RKO (cell line): ENCODE results near the gene RBMXL3.

Experiments used
- DNase-seq: peaks from one replicate; pipeline ENCODE4 v3.0.0-alpha.2; 2016; ENCODE audit warnings: low spot score

Gene RBMXL3

DNA sequence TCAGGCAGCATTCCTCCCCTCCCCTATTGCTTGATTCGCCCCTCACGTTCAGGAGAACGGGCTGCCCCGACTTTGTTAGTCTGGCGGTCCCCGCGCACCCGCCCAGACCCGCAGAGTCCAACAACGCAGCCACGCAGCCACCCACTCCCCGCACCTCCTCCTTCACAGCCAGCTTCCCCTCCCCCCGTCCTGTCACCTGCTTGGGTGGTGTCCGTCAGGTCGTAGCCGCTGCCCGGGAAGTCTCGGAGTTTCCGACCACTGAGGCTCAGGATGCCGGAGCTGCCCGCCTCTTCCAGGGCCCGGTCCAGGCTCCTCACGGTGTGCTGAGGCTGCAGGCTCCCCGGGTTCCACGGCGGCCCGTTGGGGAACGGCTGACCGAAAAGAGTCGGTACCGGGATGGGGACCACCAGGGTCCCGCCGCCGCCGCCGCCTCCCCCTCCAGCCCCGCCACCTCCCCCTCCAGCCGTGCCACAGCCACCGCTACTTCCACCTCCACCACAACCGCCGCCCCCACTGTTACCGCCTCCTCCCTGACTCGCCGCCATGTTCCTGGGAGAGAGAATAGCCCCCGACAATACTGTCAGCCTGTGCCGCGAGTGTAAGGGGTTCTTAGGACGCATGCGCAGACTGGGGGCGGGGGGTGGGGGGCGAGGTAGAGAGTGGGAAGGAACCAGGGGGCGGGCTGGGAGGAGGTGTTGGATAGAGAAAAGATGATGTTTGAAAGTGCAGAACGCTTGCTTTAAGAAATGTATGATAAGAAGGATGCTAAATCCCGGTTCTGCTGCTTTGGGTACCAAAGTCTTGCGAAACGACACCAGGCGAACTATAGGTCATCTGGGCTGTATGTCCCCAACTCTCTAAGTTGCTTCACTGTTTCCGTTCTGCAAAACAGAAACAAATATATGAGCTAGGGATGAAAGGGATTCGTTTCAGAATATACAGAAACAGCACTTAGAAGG, 44.6 kb downstream of the RBMXL3 start, which contains the start of gene LRCH2:
LRCH2 (minus strand) TSS at position 600 of the 959 bp plus-strand sequence; CDS start at position 545, 55 bp downstream.
- no peak for DNase-seq

DNA sequence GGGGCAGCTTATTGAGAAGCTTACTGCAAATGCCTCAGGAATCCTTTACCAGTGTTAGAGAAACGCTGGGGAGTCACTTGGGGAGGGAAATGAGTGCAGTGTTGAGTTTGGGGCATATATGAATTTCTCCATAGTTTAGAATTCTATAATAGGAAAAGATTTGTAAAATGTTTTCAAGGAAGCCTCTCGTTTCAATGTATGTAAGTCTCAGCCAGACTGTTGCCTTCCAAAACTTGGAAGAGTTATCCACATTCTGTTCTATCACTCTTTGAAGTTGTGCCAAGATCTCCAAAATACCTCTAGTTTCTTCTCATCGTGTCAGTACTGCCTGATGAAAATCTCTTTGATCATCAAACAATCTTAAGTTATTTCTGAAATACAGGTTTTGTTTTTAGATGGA, 45.3 kb downstream of the RBMXL3 start:
- no peak for DNase-seq

DNA sequence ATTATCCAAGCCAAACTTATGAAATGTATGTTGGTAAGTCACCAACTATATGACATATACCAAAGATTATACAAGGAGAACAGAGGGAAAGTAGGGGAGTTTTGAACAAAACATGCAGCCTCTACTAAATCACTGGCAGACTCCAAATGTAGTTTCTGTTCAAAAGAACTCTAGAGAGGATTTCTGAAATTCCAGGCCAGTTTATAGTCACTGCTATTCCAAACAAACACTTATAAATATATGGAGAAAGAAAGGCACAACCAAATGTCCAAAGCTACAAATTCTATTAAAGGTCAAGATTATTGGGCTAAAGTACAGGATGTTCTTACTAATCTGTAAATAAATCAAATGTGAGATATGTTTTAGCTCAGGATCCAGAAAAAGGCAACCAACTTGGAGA, 47.4 kb downstream of the RBMXL3 start:
- DNase-seq: no peak

DNA sequence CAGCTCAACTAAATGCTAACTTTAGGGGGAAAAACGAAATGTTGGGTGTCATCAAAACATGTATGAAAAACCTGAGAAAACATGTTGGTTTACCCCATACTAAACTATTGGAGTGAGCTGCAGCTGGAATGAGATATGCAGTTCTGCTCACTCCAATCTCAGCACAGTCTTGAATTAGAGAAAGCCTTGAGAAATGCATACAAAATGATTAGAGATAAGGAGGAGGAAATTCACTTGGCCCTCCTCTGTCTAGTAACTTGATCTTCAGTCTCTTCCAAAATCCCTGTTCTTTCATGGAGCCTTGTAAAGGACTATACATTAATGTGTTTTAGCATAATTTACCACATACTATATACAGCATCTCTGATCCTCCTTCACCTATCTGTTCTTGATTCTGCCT, 47.8 kb downstream of the RBMXL3 start:
- no peak for DNase-seq
